HepG2 (cell line): ENCODE results near the gene GLE1. TPM values are rescaled to one million over a fixed set of nuclear protein-coding genes. Genes with fewer than 3 reads are reported as not detected.

ENCODE experiments used
- GLI4 ChIP-seq: sonication (generic); formaldehyde crosslinking; IDR thresholded peaks from 2 replicates; pipeline ENCODE4 v1.5.1; 2020; ENCODE audit warnings: missing genetic modification reagents, mild to moderate bottlenecking, moderate library complexity, borderline replicate concordance
- HNRNPH1 ChIP-seq: fragments of 200-400 bp; formaldehyde crosslinking; optimal IDR thresholded peaks from 2 replicates; pipeline ENCODE3; 2017; ENCODE audit warnings: mild to moderate bottlenecking, low read depth, low read length
- HOXA5 ChIP-seq: sonication (generic); formaldehyde crosslinking; IDR thresholded peaks from 2 replicates; pipeline ENCODE4 v1.4.0; 2020; ENCODE audit warnings: missing genetic modification reagents
- HOXA9 ChIP-seq: sonication (generic); formaldehyde crosslinking; IDR thresholded peaks from 2 replicates; pipeline ENCODE4 v1.8.1; 2022; ENCODE audit warnings: missing genetic modification reagents, mild to moderate bottlenecking, moderate library complexity, borderline replicate concordance
- KMT2B ChIP-seq: IDR thresholded peaks from 2 replicates; pipeline ENCODE4 v1.6.1; 2016; ENCODE audit warnings: missing genetic modification reagents, missing compliant biosample characterization
- MEF2D ChIP-seq: sonication (generic); formaldehyde crosslinking; IDR thresholded peaks from 2 replicates; pipeline ENCODE4 v1.5.1; 2020; ENCODE audit warnings: mild to moderate bottlenecking, missing genetic modification reagents
- PHF21A ChIP-seq: sonication (generic); formaldehyde crosslinking; IDR thresholded peaks from 2 replicates; pipeline ENCODE4 v1.5.0; 2020; ENCODE audit warnings: mild to moderate bottlenecking, missing genetic modification reagents
- POLR2AphosphoS5 ChIP-seq: IDR thresholded peaks from 2 replicates; pipeline ENCODE4 v1.6.1; 2012; ENCODE audit warnings: low read depth, low read length
- SAP130 ChIP-seq: IDR thresholded peaks from 2 replicates; pipeline ENCODE4 v1.6.1; 2016; ENCODE audit warnings: low read depth
- SIN3A ChIP-seq: IDR thresholded peaks from 2 replicates; pipeline ENCODE4 v1.6.1; 2011; ENCODE audit warnings: low read depth, mild to moderate bottlenecking, control low read depth, low read length, borderline replicate concordance
- SMAD3 ChIP-seq: sonication (generic); formaldehyde crosslinking; IDR thresholded peaks from 2 replicates; pipeline ENCODE4 v1.4.0; 2020; ENCODE audit warnings: missing genetic modification reagents
- SRSF1 ChIP-seq: fragments of 200-400 bp; formaldehyde crosslinking; optimal IDR thresholded peaks from 2 replicates; pipeline ENCODE3; 2017; ENCODE audit warnings: mild to moderate bottlenecking, low read depth, low read length, moderate library complexity
- YEATS2 ChIP-seq: sonication (generic); formaldehyde crosslinking; IDR thresholded peaks from 2 replicates; pipeline ENCODE4 v1.4.0; 2020; ENCODE audit warnings: missing genetic modification reagents, borderline replicate concordance
- ZBTB42 ChIP-seq: sonication (generic); formaldehyde crosslinking; IDR thresholded peaks from 2 replicates; pipeline ENCODE4 v1.5.0; 2020; ENCODE audit warnings: mild to moderate bottlenecking, missing genetic modification reagents
- ZMYM4 ChIP-seq: sonication (generic); formaldehyde crosslinking; IDR thresholded peaks from 2 replicates; pipeline ENCODE4 v1.8.1; 2023; ENCODE audit warnings: mild to moderate bottlenecking, missing genetic modification reagents
- ZNF564 ChIP-seq: sonication (generic); formaldehyde crosslinking; IDR thresholded peaks from 2 replicates; pipeline ENCODE4 v1.8.1; 2023; ENCODE audit warnings: mild to moderate bottlenecking, missing genetic modification reagents
- ZNF670 ChIP-seq: sonication (generic); formaldehyde crosslinking; IDR thresholded peaks from 2 replicates; pipeline ENCODE4 v1.8.0; 2022; ENCODE audit warnings: mild to moderate bottlenecking, missing genetic modification reagents, borderline replicate concordance
- ZNF781 ChIP-seq: sonication (generic); formaldehyde crosslinking; IDR thresholded peaks from 2 replicates; pipeline ENCODE4 v1.5.1; 2020; ENCODE audit warnings: borderline replicate concordance, mild to moderate bottlenecking, missing genetic modification reagents; ENCODE audit errors: not compliant biosample characterization
- ZNF790 ChIP-seq: sonication (generic); formaldehyde crosslinking; IDR thresholded peaks from 2 replicates; pipeline ENCODE4 v1.8.0; 2022; ENCODE audit warnings: missing genetic modification reagents, mild to moderate bottlenecking, borderline replicate concordance
- ZNF841 ChIP-seq: sonication (generic); formaldehyde crosslinking; IDR thresholded peaks from 2 replicates; pipeline ENCODE4 v1.8.1; 2023; ENCODE audit warnings: missing genetic modification reagents, borderline replicate concordance
- ZNF879 ChIP-seq: sonication (generic); formaldehyde crosslinking; IDR thresholded peaks from 2 replicates; pipeline ENCODE4 v1.8.1; 2023; ENCODE audit warnings: missing genetic modification reagents
- polyA plus RNA-seq, 8 experiments: library from polyadenylated mRNA; depleted of rRNA in 3 of 8; stranded (reverse) in 7 of 8; unstranded in 1 of 8; fragments of >200 nt; fragmentation: Illumina TruSeq in 4 of 8; extraction: Trizol in 4 of 8; gene quantifications; 2 replicates each; pipeline versions ENCODE4 v1.2.1 to v1.2.3, GENCODE V29; 2011 to 2016; ENCODE audit warnings: low read depth in 4 of 8, missing spikeins in 1 of 8, mixed read lengths in 1 of 8; ENCODE audit not compliant: insufficient read depth in 1 of 8
- total RNA-seq, 5 experiments: library from RNA; depleted of rRNA; stranded (reverse); fragments of >200 nt; fragmentation: Illumina TruSeq; extraction: Trizol; gene quantifications; 2 replicates each; pipeline ENCODE4 v1.2.3, GENCODE V29; 2016; ENCODE audit warnings: low read depth in 1 of 5
- TF ChIP-seq, protein P1 (sequence below): sonication (generic); formaldehyde crosslinking; IDR thresholded peaks from 2 replicates; pipeline ENCODE4 v1.8.0; 2022; ENCODE audit warnings: missing genetic modification reagents, mild to moderate bottlenecking, borderline replicate concordance
- TF ChIP-seq, protein P2 (sequence below): sonication (generic); formaldehyde crosslinking; IDR thresholded peaks from 2 replicates; pipeline ENCODE4 v1.4.0; 2020; ENCODE audit warnings: missing genetic modification reagents

GLE1 gene
- total and polyA plus RNA-seq, 2 of the 13 experiments (the other 11 are each of a cell fraction or from before 2014, with no cell fraction given): 14.7 to 28.8 TPM

DNA sequence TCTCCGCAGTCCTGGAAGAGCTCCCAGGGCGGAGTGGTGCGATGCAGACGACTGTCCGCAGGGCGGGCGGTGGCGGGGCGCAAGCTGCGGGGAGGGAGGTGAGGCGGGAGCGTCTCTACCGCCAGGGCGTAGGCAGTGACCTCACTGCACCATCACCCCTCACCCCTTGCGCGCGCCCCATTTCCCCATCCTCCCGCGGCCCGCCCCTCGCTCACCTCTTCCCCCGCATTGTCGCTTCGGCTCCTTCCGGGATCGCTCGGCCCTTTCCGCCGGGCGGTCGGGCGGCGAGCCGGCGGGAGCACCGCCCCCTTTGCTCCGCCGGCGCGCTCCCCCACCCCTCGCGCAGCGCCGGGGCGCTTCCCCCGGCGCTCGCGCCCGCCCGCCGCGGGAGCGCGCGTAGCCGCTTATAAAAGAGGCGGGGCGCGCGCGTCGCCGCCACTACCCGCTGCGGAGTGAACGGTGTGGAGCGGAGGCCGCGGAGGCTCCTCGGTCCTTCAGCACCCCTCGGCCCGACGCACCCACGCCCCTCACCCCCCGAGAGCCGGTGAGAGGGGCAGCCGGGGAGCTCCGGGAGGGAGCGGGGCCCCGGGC, 47.7 kb downstream of the GLE1 start, which contains the start of gene SPTAN1 (continued):
- TF ChIP-seq ZNF781 (no peak), SRSF1 (peak; percentile 16), ZNF841 (0 out of 2 replicates have a peak, but pooled peaks have one; percentile 42), POLR2AphosphoS5 (peak; percentile 97), ZNF879 (CRISPR knock-in tag) (no peak), HNRNPH1 (no peak), PHF21A (CRISPR knock-in tag) (0 out of 2 replicates have a peak, but pooled peaks have one; percentile 14), YEATS2 (CRISPR knock-in tag) (peak; percentile 46; the same call in 1 of the 2 replicates), SMAD3 (CRISPR knock-in tag) (peak; percentile 16; the same call in 1 of the 2 replicates), ZBTB42 (0 out of 2 replicates have a peak, but pooled peaks have one; percentile 24), ZNF670 (CRISPR knock-in tag) (no peak), MEF2D (0 out of 2 replicates have a peak, but pooled peaks have one; percentile 23), ZMYM4 (peak; percentile 72), KMT2B (CRISPR knock-in tag) (0 out of 2 replicates have a peak, but pooled peaks have one; percentile 27), ZNF790 (CRISPR knock-in tag) (peak; percentile 50; the same call in 1 of the 2 replicates), GLI4 (0 out of 2 replicates have a peak, but pooled peaks have one; percentile 71), SAP130 (CRISPR knock-in tag) (peak; percentile 31), HOXA9 (CRISPR knock-in tag) (peak; percentile 38; the same call in 1 of the 2 replicates), SIN3A (peak; percentile 51; the same call in 1 of the 2 replicates), ZNF564 (CRISPR knock-in tag) (0 out of 2 replicates have a peak, but pooled peaks have one; percentile 36), HOXA5 (peak; percentile 49; the same call in 1 of the 2 replicates)
- TF ChIP-seq, protein P1, sequence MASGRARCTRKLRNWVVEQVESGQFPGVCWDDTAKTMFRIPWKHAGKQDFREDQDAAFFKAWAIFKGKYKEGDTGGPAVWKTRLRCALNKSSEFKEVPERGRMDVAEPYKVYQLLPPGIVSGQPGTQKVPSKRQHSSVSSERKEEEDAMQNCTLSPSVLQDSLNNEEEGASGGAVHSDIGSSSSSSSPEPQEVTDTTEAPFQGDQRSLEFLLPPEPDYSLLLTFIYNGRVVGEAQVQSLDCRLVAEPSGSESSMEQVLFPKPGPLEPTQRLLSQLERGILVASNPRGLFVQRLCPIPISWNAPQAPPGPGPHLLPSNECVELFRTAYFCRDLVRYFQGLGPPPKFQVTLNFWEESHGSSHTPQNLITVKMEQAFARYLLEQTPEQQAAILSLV (CRISPR knock-in tag): peak; percentile 19; the same call in 1 of the 2 replicates
- TF ChIP-seq, protein P2, sequence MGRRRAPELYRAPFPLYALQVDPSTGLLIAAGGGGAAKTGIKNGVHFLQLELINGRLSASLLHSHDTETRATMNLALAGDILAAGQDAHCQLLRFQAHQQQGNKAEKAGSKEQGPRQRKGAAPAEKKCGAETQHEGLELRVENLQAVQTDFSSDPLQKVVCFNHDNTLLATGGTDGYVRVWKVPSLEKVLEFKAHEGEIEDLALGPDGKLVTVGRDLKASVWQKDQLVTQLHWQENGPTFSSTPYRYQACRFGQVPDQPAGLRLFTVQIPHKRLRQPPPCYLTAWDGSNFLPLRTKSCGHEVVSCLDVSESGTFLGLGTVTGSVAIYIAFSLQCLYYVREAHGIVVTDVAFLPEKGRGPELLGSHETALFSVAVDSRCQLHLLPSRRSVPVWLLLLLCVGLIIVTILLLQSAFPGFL (CRISPR knock-in tag): no peak
